Effector CD8-positive, alpha-beta T cell (primary cell): ENCODE measurements around the gene C12orf42.

Experiments used
- DNase-seq: peaks from one replicate; lab custom pipeline; 2025; lab: John Stamatoyannopoulos, UW
- total RNA-seq, 4 experiments: gene quantifications; one replicate each; lab custom pipeline; 2026; lab: John Stamatoyannopoulos, UW

The C12orf42 gene
- 1.3 to 3.7 (median 2.8) reads per million in 4 experiments for total RNA-seq

DNA sequence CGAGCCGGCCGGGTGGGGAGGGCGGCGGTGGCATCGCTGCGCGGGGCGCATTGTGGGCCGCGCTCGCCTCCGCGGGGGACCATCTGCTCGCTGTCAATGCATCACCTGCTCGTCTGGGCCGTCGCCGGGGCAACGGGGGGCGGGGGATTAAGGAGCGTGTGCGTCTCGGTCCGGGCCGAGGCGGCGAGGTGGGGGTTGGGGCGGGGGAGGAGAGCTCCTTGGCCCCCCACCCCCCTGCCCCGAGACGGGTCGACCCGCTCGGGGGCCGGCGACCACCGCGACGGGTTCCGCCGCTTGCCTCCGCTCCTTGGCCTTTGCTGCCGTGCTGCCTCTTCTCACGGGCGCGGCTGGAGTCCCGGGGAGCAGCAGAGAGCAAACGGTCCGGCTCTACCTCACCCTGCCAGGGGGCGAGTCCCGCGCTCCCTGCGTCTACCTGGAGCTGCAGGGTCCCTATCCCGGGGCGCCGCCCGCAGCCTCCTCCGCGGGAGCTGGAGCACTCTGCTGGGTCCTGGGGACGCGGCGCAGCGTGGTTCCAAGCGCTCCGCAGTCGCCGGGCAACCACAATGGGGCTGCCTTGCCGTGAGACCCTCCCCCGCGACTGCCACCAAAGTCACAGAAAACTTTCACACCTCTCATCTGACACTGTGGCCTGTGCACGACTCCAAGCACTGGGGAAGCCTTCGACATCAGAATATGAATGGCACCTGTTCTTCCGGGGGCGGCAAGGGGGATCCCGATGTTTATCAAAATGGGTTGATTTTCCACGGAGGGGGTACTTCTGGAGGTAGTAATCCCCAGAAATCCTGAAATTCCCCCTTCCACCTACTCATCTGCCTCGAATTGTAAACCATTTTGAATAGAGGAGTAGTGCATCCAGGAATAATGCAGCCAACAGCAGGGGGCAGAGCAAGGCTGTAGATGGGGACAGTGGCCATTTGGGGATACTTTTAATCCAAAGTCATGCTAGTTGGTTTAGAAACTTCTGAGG lies at the start of gene C12orf42:
TSS of gene C12orf42 (minus strand) at position 500 of the 988 bp plus-strand sequence. CDS start 17,542 bp downstream, outside the sequence.
- DNase-seq, result peak; percentile 40

DNA sequence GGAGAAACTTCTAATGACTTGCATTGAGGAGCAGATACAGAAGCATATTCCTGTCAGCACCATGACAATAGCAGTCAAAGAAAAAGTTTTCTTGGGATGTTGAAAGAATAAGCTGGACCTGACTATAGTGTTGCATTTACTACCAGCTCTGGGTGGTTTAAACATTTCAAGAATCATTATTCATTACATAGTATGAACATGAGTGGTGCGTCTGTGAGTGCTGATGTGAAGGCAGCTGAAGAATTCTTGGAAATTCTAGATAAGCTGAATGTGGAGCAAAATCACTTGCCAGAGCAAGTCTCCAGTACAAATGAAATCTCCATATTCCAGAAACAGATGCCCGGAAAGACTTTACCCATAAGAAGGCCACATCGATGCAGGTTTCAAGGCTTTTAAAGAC lies 46.3 kb upstream of the C12orf42 start:
- DNase-seq, result no peak

DNA sequence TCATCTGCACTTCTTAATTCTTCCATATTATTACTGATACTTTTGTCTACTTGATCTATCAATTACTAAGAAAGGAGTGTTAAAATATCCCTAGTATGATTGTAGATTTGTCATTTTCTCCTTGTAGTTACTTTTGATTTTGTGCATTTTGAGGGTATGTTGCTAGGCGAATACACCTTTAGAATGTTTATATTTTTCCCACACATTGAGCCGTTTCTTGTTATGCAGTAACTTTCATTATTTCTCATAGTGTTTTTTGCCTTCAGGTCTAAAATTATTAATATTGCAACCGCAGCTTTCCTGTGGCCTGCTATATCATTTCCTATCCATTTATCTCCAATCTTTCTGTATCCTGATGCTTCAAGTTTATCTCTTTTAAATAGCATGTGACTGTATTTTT lies 44.6 kb upstream of the C12orf42 start:
- DNase-seq, result no peak

DNA sequence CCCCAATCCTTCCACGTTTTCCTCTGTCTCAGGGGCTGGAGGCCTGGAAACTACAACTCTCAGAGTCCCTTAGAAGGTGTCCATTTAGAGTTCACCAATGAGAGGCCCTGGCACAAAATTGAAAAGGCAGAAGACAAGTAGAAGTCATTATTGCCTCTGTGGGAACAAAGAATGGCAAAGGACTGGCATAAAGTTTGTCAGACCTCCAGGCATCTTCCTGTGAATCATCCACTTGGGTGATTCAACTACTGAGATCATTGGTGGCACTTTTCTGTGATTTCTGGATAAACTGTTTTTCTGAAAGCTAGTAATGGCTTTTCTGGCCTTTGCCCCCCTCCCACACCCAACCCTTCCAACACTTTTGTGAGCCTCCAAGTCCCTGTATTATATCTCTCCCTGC lies 42.6 kb upstream of the C12orf42 start:
- DNase-seq, result no peak

DNA sequence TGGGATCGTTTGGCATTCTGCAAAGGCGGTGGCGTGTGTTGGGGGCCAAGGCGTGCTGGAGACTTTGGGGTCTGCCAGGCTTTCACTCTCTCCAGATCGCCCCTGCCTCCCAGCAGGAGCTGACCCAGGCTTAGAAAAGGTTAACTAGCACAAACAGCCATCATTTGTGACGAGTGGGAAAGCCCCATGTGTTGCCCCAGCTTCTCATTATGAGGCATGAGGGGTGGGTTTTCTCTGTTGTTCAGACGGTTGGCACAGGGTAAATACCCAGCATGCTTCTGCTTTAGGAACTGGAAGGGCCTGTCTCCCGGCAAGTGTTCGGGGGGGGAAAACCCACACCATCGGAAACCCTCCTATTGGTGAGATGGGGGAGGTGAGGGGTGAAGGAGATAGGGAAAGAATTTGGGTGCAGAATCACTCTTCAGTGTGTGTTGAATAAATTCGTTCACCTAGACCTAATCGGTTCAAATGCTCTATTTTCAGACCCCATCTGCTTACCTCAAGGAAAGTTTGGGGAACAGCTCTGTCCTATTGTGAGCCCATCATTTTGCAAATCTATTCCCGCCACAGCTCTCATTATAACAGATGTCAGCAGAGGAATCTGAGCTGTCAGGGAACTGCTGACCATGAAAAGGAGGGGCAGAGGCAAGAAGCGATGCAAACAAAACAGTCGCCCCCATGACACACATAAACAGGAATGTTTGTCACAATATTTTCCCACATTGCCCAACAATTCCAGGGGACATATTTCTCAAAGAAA lies 34.7 kb upstream of the C12orf42 start:
- no peak for DNase-seq

DNA sequence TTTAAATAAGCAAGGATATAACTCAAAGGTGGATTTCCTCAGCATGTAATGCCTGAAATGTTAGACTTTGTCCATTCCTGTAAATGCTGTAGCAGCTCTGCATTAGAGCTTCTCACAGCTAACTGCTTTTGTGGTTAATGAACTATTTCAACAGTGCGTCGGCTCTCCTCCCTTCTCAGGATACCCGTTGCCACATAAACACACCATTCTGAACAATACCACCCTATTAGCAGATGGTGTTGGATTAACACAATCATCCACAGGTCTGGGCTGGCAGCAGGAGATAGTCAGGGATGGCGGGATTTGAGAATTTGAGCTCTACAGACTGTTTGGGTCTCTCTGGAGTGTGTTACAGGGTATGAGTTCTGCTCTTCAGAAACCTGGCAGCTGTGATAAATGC lies 33.5 kb upstream of the C12orf42 start:
- DNase-seq, result no peak

DNA sequence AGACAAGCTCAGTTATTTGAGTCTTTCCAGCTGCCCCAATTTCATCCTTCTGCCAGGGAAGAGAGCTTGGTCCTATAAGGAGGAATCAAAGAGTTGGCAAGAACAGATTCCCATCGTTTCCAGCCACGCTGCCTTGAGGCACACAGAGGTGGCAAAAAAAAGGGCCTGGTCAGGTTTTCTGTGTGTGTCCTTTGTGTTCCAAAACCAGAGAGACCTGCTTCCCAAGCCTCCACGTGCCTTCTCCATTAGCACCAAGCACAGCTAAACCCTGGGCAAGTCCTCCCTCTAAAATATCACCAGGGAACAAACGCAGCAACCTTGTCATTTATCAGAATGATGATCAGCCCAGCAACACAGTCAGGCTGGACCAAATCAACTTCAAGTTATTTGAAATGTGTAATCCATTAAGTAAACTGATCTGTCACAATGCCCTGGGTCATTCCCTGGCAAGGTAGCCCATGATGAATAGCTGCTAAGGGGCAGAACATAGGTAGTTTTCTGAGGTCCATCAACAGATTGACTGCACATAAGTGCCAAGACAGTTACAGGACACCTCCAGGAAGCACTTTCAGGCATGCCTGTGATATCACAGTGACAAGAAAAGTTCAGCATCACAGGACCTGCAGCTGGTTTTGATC lies 28.6 kb upstream of the C12orf42 start:
- DNase-seq, result no peak

DNA sequence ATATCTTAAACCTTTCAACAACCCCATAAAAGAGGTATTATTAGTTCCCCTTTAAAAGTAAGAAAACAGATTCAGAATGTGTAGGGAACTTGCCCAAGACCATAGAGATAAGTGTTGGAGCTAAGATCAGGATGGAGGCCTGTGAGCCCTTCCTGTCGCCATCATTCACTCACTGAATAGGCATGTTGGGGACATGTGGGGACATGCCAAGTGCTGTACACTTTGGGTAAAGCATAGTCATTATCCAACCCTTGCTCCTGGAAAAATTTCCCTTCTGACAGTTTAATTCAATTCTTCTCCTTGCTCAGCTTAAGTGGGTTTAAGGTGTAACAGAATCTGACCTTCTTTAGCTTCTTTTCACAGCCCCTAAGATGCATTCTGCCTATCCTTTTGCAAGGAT lies 28.0 kb upstream of the C12orf42 start:
- DNase-seq, result no peak

DNA sequence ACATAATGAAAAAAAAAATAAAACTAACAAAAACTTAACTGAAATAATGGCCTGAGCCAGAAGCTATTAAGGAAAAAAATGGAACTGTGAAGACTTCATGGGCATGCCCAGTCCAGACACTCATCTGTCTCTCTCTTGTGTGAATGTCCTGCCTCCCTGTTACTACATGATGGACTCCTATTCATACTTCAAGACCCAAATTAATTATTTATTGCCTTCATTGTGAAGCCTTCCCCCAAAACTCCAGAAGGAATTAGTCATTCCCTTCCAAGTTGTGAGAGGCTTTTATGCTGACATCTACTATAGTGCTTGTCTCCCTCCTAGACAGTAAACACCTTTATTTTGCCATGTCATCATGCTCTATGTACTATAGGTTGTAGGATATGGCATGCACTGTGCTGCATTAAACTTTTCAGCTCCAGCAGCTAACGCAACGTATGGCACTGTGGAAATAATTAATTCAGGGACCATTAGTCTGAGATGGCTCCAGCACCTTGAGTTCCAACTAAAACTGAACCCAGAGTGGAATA lies 25.0 kb upstream of the C12orf42 start:
- DNase-seq, result no peak

DNA sequence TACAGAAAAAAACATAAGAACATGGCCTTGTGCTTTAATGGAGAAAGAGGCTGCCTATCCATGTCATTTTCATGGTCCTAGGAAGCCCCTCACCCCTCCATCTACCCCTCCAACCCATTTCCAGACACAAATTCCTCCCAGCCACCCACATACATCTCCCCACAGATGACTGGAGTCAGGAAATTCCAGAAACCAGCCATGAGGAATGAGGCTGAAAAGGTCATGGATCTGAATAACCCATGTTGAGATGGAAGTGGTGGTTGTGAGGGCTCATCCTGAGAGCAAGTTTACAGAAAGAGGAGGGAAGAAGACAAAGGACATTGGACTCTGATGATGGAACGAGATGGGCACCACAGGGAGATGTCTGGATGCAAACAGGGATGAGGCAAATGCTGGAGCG lies 23.9 kb upstream of the C12orf42 start:
- DNase-seq, result no peak

DNA sequence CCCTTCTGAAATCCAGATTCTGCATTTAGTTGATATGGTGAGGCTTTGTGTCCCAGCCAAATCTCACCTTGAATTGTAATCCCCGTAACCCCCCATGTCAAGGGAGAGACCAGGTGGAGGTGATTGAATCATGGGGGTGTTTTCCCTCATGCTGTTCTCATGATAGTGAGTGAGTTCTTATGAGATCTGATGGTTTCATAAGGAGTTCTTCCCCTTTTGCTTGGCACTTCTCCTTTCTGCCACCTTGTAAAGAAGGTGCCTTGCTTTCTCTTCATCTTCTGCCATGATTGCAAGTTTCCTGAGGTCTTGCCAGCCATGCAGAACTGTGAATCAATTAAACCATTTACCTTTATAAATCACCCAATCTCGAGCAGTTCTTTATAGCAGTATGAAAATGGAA lies 23.1 kb upstream of the C12orf42 start:
- no peak for DNase-seq

DNA sequence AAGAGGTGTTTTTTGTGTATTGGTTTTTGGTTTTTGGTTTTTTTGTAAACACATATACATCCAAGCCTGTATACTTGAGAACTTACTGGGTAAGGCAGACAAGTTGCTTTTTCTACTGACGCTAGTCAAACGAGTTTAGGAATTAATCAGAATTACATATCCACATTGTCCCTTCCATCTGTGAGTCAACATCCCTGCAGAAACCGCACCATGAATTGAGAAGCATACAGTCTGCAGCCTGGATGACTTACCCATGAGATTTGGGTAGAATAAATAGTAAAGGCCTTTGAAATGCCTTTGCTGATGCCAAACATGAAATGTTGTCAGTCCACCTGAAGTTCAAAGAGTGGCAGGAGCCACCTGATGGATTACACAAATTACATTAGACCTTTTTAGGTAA lies 21.4 kb upstream of the C12orf42 start:
- no peak for DNase-seq

DNA sequence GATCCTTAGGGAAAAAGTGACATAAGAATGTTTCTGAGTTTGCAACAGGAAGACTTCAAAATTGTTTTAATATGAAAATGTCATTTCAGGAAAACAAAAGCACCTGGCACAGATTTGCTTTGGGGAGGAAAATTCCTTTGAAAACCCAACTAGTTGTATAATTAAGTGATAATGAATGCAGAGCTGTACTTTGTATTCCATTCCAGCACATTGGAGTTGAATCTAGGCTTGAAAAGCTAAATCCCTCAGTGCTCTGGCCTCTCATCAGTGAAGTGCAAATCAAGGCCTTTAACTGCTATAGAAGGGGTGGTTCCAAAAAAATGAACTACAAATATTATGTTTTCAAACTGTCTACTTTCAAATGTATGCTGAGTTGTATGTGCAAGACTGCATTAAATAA lies 19.6 kb upstream of the C12orf42 start:
- no peak for DNase-seq

DNA sequence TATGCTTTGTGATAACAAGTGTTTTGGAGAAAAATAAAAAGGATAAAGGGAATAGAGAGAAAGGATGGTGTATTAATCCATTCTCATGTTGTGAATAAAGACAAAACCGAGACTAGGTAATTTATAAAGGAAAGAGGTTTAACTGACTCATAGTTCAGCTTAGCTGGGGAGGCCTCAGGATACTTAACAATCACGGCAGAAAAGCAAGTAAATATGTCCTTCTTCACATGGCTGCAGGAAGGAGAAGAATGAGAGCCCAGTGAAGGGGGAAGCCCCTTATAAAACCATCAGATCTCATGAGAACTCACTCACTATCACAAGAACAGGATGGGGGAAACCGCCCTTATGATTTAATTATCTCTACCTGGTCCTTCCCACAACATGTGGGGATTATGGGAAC lies 18.1 kb upstream of the C12orf42 start:
- DNase-seq, result no peak

DNA sequence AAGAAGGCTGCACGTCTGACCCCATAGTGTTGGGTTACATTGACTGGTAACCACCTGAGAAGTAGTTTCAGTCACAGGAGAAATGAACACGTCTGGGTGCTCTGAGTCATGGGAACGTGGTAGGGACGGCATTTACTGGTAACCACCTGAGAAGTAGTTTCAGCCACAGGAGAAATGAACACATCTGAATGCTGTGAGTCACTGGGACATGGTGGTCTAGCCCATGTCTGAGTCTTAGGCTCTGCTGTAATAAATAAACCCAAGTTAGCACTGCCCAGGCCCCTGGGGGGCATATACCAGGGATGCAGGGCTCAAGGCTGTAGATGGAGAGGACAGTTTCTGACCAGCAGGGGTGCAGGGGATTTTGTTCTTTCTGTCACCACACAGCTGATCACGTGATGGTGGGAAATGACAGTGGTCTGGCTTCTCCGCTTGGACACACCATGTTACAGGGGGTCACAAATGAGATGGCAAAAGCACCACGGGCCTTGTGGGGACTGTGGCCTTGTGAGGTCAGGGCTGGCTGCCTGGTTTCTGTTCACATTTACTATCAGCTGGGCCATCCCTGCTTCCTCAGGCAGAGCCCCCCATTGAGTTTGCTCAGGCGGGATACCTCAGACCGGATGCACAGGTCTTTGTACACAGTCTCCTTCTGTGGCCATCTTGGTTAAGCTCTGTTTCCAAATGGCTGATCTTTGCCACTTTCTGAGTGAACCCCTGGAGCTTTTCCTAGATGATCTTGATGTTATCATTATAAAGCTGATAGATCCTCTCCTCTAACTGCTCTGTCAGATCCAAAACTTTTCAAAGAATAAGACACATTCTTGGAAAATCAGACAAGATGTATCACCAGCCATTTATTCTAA lies 9.8 kb upstream of the C12orf42 start:
- no peak for DNase-seq

DNA sequence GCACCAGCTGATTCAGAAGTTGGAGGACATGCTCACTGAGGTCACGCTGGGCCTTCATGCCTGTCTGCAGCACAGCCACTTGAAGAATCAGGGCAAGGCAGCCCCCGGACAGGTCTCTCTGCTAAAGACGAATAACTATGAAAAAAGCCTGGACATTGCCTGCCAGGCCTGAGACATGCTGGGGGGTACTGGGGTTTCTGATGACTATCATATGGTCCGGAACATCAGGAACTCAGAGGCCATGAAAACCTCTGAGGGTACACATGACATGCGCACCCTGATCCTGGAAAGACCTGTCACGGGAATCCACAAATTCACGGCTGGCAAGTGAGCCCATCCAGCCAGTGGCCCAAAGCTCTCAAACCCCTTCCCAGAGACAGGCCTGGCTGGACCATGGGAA lies 8.8 kb upstream of the C12orf42 start:
- DNase-seq, result no peak

DNA sequence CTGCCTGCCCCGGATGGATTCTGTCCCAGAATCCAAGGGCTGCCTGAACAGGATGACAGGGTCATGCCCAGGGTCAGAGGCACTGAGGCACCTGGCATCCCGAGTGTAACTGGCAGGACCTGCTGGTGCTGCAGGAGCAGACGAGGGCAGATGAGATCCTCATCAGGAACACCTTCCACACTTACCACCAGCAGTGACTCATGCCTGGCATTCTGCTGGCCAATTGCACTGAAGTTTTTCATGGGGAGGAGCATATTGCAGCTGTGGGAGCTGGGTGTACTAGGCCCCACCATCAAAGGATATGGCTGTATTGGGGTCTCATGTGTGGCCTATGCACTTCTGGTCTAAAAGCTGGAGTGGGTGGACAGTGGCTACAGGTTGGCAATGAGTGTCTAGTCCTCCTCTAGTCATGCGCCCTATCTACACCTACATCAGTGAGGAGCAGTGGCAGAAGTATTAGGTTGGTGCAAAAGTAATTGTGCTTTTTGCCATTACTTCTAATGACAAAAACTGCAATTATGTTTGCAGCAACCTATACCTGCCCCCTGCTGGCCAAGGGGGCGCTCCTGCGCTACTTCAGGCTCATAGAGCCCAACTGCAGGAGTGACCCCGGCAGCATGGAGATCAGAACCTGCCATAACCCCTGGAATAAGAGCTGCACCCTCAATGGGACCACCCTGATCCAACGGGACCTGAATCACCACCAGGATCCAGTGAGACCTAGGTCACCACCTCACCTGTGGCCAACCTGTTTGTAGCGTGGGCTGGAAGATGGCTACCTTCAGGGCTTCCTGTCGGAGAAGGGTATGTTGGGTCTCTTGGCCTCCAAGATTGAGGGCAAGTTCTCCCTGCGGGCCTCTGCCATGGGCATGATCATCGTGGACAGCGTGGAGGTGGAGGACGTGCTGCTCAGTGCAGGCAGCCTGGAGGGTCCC lies 8.0 kb upstream of the C12orf42 start:
- peak; percentile 45 for DNase-seq

DNA sequence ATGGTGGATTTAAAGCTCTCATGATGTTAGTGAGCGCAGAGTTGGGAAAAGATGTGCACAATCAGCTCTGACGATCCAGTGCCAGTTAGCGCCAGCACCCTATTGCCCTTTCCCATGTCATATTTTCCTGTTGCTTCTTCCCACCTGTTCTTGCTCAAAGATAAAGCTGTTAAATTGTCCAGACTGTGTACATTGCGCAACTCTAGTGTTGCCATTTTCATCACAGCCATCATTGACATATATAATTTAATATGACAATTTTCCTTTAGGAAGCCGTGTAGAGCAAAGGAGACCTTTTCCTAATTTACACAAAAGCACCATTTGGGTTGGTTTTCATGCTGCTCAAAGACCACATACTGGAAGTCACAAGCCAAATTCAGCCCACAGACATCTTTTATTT lies 5.7 kb upstream of the C12orf42 start:
- no peak for DNase-seq

DNA sequence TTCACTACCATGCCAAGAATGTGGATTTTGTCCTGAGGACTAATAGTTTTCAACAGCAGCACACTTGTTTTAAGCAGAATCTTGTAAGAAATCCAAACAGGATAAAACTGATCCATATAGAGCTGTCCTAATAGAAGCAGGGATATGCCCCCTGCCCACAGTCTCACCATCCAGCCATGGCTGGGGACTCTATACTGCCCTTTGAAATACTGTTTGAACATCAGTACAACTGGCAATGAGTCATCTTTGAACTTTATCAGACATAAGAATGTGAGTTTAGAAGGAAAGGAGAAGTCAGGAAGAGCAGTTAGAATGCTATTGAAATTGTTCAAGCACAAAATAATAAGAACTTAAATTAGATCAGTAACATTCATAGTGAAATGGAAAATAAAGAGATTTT lies 3.8 kb upstream of the C12orf42 start:
- no peak for DNase-seq

DNA sequence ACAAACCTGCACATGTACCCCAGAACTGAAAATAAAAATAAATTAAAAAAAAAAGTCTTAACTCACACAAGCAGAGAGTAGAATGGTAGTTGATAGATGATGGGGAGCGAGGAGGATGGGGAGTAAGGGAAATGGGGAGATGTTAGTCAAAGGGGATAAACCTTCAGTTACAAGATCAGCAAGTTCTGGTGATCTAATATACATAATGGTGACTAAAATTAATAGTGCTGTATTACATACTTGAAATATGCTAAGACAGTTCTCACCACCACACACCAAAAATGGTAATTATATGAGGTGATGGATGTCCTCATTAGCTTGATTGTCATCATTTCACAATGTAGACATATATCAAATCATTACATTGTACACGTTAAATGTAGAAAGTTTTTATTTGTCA lies 3.2 kb upstream of the C12orf42 start:
- no peak for DNase-seq
